ENCODE data around the gene YWHAE.
"Not testable (repeated sequence)": the region's sequence is repeated elsewhere in the genome, so short reads cannot be mapped to it uniquely, and the experiment has no call there.

GRCh38 chr17:1386675-1387190 lies 13.3 kb downstream of the YWHAE start:
- not testable (repeated sequence) for TF ChIP-seq TEAD4 (CRISPR knock-in tag; IDR thresholded peaks at IDR 0.05); CTCF (IDR thresholded peaks at IDR 0.05); ZNF263 (CRISPR knock-in tag; IDR thresholded peaks at IDR 0.05; ENCODE audit: low read depth); ZNF423 (CRISPR knock-in tag; IDR thresholded peaks at IDR 0.05); MAX (CRISPR knock-in tag; IDR thresholded peaks at IDR 0.05); ETV6 (CRISPR knock-in tag; IDR thresholded peaks at IDR 0.05); ATF6 (CRISPR knock-in tag; IDR thresholded peaks at IDR 0.05); FOXP1 (CRISPR knock-in tag; IDR thresholded peaks at IDR 0.05; ENCODE audit: borderline replicate concordance); FOXK1 (CRISPR knock-in tag; IDR thresholded peaks at IDR 0.05)

Data from WTC11 (cell line).